ENCODE results near the gene RBM23.

Gene RBM23

DNA sequence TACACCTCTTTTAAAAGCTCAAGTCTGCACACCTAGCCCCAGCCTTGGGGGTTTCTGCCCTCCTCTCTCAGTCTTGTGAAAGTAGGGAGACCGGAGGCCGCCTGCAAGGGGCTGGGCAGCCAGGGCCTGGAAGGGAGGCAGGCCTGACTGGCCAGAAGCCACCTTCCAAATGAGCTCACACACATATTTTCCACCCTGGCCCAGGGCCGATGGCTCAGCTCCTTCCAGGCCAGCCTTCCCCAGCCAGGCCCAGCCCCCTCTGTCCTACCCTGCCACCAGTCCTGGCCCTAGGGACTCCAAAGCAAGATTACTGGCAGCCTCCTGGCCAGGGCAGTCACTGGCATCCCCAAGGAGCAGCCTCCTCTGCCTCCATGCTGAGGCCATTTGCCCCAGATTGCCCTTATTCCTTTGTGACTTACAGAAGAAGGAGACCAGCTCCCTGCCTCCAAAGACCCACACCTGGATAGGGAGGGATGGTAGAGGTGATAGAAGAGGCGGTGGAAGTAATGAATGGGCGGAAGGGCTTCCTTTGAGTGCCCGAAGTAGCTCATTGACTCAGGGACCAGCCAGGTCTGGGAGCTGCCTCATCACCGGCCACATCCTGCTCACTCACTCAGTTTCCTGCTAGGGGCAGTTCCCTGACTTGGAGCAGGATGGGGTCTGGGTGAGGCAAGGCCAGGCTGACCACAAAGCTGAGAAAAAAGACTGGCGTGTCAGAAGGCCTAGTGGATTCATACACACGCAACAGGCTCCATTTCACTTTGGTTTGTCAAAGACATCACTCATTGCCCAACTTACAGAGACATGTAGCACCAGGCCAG, 67.8 kb downstream of the RBM23 start:
- no peak overlapping the region for H3K4me3 ChIP-seq (ENCODE audit: low read length)
- H3K36me3 ChIP-seq (ENCODE audit: control insufficient read depth, insufficient read depth, low read length): peaks cover 1% of the 10 kb centered on the region
- peaks cover 59% of the 10 kb centered on the region for H3K4me1 ChIP-seq (ENCODE audit: control insufficient read depth, insufficient read depth, low read length)
- no peaks in the 10 kb centered on the region for H3K9me3 ChIP-seq (ENCODE audit: control insufficient read depth, low read length)
- H3K9ac ChIP-seq (ENCODE audit: low read length): peak overlapping the region; percentile 40
- H3K27me3 ChIP-seq (ENCODE audit: control insufficient read depth, insufficient read depth, low read length): no peaks in the 10 kb centered on the region

DNA sequence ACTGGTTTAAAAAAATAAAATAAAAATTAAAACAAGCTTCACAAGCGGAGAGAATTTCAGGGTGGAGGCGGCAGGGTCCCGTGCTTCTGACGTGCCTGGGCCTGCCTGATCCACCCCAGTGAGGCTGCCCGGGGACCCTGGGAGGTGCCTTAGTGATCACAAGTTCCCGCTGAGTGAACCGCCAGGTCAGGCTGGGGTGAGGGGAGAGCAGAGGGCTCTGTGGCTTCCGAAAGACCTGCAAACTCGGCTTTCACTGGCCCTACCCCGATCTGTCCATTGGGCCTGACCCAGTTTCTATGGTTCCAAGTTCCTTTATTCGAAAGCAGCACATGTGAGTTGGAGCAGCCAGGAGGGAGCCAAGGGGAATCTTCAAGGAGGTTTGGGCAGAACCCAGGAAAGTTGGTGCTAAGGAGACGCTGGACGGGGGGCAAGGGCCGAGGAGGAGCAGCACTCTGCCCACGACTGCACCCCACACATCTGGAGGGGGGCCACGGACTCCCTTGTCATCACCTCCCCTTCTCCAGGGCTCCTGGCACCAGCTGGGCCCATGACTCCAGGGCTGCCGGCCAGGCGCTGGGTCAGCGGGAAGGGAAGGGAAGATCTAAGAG, 69.6 kb downstream of the RBM23 start:
- Histone ChIP-seq H3K4me3 (ENCODE audit: low read length) (no peak overlapping the region), H3K4me1 (ENCODE audit: control insufficient read depth, insufficient read depth, low read length) (peaks cover 56% of the 10 kb centered on the region), H3K9ac (ENCODE audit: low read length) (no peak overlapping the region)

GRCh38 chr14:22848351-22849164, 70.4 kb downstream of the RBM23 start:
- H3K36me3 ChIP-seq (ENCODE audit: control insufficient read depth, insufficient read depth, low read length): peaks cover 15% of the 10 kb centered on the region
- H3K27me3 ChIP-seq (ENCODE audit: control insufficient read depth, insufficient read depth, low read length): no peaks in the 10 kb centered on the region
- H3K4me1 ChIP-seq (ENCODE audit: control insufficient read depth, insufficient read depth, low read length): peaks cover 54% of the 10 kb centered on the region
- H3K9ac ChIP-seq (ENCODE audit: low read length): no peak overlapping the region
- no peak overlapping the region for H3K4me3 ChIP-seq (ENCODE audit: low read length)
- no peaks in the 10 kb centered on the region for H3K9me3 ChIP-seq (ENCODE audit: control insufficient read depth, low read length)

More for the DNA sequence above, 69.6 kb downstream of the RBM23 start:
- Histone ChIP-seq H3K27me3 (ENCODE audit: control insufficient read depth, insufficient read depth, low read length) (no peaks in the 10 kb centered on the region), H3K9me3 (ENCODE audit: control insufficient read depth, low read length) (no peaks in the 10 kb centered on the region), H3K36me3 (ENCODE audit: control insufficient read depth, insufficient read depth, low read length) (peaks cover 12% of the 10 kb centered on the region)

DNA sequence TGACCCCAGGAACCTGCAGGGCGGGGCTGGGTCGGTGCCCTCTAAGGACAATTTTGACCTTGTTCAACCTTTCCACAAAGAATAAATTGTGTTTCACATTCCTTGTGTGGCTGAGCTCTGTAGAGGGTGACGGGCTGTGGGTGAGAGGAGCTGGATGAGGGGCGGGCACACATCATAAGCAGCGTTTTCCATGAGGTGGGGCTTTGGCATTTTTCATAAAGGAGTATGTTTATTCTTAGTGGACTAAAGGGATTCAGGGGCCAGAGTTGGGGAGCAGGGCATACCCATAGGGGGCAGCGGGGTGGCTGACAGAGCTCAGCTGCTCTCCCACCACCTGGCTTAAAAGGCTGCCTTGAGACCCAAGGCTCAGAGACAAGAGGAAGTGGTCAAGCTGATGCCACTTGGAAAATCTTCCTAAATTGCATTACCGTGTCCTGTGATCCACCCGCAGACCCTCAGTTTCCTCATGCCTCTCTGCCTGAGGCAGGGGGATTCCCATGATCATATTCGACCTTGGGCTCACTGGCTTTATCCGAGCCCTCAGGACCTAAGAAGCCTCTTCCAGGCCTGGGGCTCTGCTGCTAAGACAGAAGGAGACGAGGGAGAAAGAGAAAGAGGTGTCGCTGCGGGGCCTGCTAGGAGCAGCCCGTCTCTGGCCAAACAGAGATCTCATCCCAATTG, 71.1 kb downstream of the RBM23 start:
- H3K4me3 ChIP-seq (ENCODE audit: low read length): no peak overlapping the region
- no peak overlapping the region for H3K9ac ChIP-seq (ENCODE audit: low read length)
- no peaks in the 10 kb centered on the region for H3K9me3 ChIP-seq (ENCODE audit: control insufficient read depth, low read length)
- H3K27me3 ChIP-seq (ENCODE audit: control insufficient read depth, insufficient read depth, low read length): no peaks in the 10 kb centered on the region
- H3K36me3 ChIP-seq (ENCODE audit: control insufficient read depth, insufficient read depth, low read length): peaks cover 22% of the 10 kb centered on the region
- H3K4me1 ChIP-seq (ENCODE audit: control insufficient read depth, insufficient read depth, low read length): peaks cover 46% of the 10 kb centered on the region

- Histone ChIP-seq H3K9ac (ENCODE audit: low read length) (no peak overlapping the region), H3K27me3 (ENCODE audit: control insufficient read depth, insufficient read depth, low read length) (no peaks in the 10 kb centered on the region), H3K9me3 (ENCODE audit: control insufficient read depth, low read length) (no peaks in the 10 kb centered on the region), H3K4me3 (ENCODE audit: low read length) (no peak overlapping the region), H3K36me3 (ENCODE audit: control insufficient read depth, insufficient read depth, low read length) (peaks cover 32% of the 10 kb centered on the region), H3K4me1 (ENCODE audit: control insufficient read depth, insufficient read depth, low read length) (peaks cover 37% of the 10 kb centered on the region)
These were observed 72.1 kb downstream of the RBM23 start for GRCh38 chr14:22846811-22847307.

DNA sequence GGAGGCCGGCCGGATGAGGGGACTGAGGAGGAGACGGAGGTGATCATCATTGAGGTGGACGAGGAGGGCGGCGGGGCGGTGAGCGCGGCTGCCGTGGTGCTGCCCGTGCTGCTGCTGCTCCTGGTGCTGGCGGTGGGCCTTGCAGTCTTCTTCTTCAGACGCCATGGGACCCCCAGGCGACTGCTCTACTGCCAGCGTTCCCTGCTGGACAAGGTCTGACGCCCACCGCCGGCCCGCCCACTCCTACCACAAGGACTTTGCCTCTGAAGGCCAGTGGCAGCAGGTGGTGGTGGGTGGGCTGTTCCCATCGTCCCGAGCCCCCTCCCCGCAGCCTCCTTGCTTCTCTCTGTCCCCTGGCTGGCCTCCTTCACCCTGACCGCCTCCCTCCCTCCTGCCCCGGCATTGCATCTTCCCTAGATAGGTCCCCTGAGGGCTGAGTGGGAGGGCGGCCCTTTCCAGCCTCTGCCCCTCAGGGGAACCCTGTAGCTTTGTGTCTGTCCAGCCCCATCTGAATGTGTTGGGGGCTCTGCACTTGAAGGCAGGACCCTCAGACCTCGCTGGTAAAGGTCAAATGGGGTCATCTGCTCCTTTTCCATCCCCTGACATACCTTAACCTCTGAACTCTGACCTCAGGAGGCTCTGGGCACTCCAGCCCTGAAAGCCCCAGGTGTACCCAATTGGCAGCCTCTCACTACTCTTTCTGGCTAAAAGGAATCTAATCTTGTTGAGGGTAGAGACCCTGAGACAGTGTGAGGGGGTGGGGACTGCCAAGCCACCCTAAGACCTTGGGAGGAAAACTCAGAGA, 72.9 kb downstream of the RBM23 start:
- Histone ChIP-seq H3K4me1 (ENCODE audit: control insufficient read depth, insufficient read depth, low read length) (peaks cover 29% of the 10 kb centered on the region), H3K4me3 (ENCODE audit: low read length) (no peak overlapping the region), H3K36me3 (ENCODE audit: control insufficient read depth, insufficient read depth, low read length) (peaks cover 37% of the 10 kb centered on the region), H3K9me3 (ENCODE audit: control insufficient read depth, low read length) (no peaks in the 10 kb centered on the region), H3K27me3 (ENCODE audit: control insufficient read depth, insufficient read depth, low read length) (no peaks in the 10 kb centered on the region), H3K9ac (ENCODE audit: low read length) (no peak overlapping the region)

DNA sequence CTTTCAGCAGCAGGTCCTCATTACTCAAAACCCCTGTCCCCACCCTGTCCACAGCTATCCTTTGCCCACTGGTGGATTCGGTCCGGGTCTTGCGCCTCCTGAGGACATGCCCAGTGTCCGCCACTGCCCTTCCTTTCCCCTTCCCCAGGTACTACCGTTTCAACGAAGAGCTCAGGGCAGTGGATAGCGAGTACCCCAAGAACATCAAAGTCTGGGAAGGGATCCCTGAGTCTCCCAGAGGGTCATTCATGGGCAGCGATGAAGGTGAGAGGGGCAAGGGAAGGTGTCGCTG, 73.9 kb downstream of the RBM23 start:
- Histone ChIP-seq H3K4me3 (ENCODE audit: low read length) (no peak overlapping the region), H3K27me3 (ENCODE audit: control insufficient read depth, insufficient read depth, low read length) (no peaks in the 10 kb centered on the region), H3K9ac (ENCODE audit: low read length) (no peak overlapping the region), H3K36me3 (ENCODE audit: control insufficient read depth, insufficient read depth, low read length) (peaks cover 37% of the 10 kb centered on the region), H3K4me1 (ENCODE audit: control insufficient read depth, insufficient read depth, low read length) (peaks cover 24% of the 10 kb centered on the region), H3K9me3 (ENCODE audit: control insufficient read depth, low read length) (no peaks in the 10 kb centered on the region)

GRCh38 chr14:22844221-22845102, 74.5 kb downstream of the RBM23 start:
- H3K4me1 ChIP-seq (ENCODE audit: control insufficient read depth, insufficient read depth, low read length): peaks cover 28% of the 10 kb centered on the region
- peaks cover 37% of the 10 kb centered on the region for H3K36me3 ChIP-seq (ENCODE audit: control insufficient read depth, insufficient read depth, low read length)
- no peak overlapping the region for H3K9ac ChIP-seq (ENCODE audit: low read length)
- H3K9me3 ChIP-seq (ENCODE audit: control insufficient read depth, low read length): no peaks in the 10 kb centered on the region
- no peak overlapping the region for H3K4me3 ChIP-seq (ENCODE audit: low read length)
- no peaks in the 10 kb centered on the region for H3K27me3 ChIP-seq (ENCODE audit: control insufficient read depth, insufficient read depth, low read length)

Data from mucosa of stomach (tissue), 1 donor.